HepG2 (cell line): ENCODE results near the gene PSD. TPM values are rescaled to one million over a fixed set of nuclear protein-coding genes. Genes with fewer than 3 reads are reported as not detected.

Source experiments
- REL ChIP-seq: sonication (generic); formaldehyde crosslinking; conservative IDR thresholded peaks from 2 replicates; pipeline ENCODE4 v1.8.0; 2022; ENCODE audit warnings: mild to moderate bottlenecking, missing genetic modification reagents, moderate library complexity
- RXRA ChIP-seq: sonication (generic); formaldehyde crosslinking; IDR thresholded peaks from 2 replicates; pipeline ENCODE4 v1.5.1; 2020; ENCODE audit warnings: missing genetic modification reagents
- SP2 ChIP-seq: sonication (generic); formaldehyde crosslinking; IDR thresholded peaks from 2 replicates; pipeline ENCODE4 v1.5.1; 2020; ENCODE audit warnings: mild to moderate bottlenecking, missing genetic modification reagents
- ZNF34 ChIP-seq: sonication (generic); formaldehyde crosslinking; IDR thresholded peaks from 2 replicates; pipeline ENCODE4 v1.4.0; 2020; ENCODE audit warnings: mild to moderate bottlenecking, missing genetic modification reagents, borderline replicate concordance
- ZNF605 ChIP-seq: sonication (generic); formaldehyde crosslinking; IDR thresholded peaks from 2 replicates; pipeline ENCODE4 v1.8.0; 2022; ENCODE audit warnings: mild to moderate bottlenecking, missing genetic modification reagents
- polyA plus RNA-seq, 8 experiments: library from polyadenylated mRNA; depleted of rRNA in 3 of 8; stranded (reverse) in 7 of 8; unstranded in 1 of 8; fragments of >200 nt; fragmentation: Illumina TruSeq in 4 of 8; extraction: Trizol in 4 of 8; gene quantifications; 2 replicates each; pipeline versions ENCODE4 v1.2.1 to v1.2.3, GENCODE V29; 2011 to 2016; ENCODE audit warnings: low read depth in 4 of 8, missing spikeins in 1 of 8, mixed read lengths in 1 of 8; ENCODE audit not compliant: insufficient read depth in 1 of 8
- total RNA-seq, 5 experiments: library from RNA; depleted of rRNA; stranded (reverse); fragments of >200 nt; fragmentation: Illumina TruSeq; extraction: Trizol; gene quantifications; 2 replicates each; pipeline ENCODE4 v1.2.3, GENCODE V29; 2016; ENCODE audit warnings: low read depth in 1 of 5
- TF ChIP-seq, protein P1 (sequence below): sonication (generic); formaldehyde crosslinking; IDR thresholded peaks from 2 replicates; pipeline ENCODE4 v1.5.1; 2020; ENCODE audit warnings: missing genetic modification reagents, mild to moderate bottlenecking, borderline replicate concordance
- TF ChIP-seq, protein P2 (sequence below): IDR thresholded peaks from 2 replicates; pipeline ENCODE4 v1.6.1; 2016; ENCODE audit warnings: low read depth, missing genetic modification reagents, missing compliant biosample characterization

PSD gene
- total and polyA plus RNA-seq, 2 of the 13 experiments (the other 11 are each of a cell fraction or from before 2014, with no cell fraction given) = 0.35 to 0.58 TPM

DNA sequence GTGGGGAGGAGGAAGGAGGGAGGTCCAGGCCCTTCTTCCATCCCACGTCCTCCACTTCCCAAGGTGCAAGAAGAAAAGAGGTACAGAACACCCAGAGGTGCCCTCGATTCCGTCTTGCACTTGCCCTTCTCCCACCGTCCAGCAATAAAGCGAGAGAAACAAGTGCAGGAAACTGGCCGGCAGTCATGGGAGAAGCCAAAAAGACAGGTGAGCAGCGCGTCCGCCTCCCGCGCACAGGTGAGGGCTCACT lies 31.5 kb upstream of the PSD start (continued):
- TF ChIP-seq ZNF605 (CRISPR knock-in tag) (peak; percentile 27; the same call in 1 of the 2 replicates), SP2 (CRISPR knock-in tag) (peak; percentile 50), ZNF34 (no peak), RXRA (CRISPR knock-in tag) (0 out of 2 replicates have a peak, but pooled peaks have one; percentile 20), REL (CRISPR knock-in tag) (no peak)
- TF ChIP-seq, protein P1, sequence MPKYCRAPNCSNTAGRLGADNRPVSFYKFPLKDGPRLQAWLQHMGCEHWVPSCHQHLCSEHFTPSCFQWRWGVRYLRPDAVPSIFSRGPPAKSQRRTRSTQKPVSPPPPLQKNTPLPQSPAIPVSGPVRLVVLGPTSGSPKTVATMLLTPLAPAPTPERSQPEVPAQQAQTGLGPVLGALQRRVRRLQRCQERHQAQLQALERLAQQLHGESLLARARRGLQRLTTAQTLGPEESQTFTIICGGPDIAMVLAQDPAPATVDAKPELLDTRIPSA (CRISPR knock-in tag) = no peak
- TF ChIP-seq, protein P2, sequence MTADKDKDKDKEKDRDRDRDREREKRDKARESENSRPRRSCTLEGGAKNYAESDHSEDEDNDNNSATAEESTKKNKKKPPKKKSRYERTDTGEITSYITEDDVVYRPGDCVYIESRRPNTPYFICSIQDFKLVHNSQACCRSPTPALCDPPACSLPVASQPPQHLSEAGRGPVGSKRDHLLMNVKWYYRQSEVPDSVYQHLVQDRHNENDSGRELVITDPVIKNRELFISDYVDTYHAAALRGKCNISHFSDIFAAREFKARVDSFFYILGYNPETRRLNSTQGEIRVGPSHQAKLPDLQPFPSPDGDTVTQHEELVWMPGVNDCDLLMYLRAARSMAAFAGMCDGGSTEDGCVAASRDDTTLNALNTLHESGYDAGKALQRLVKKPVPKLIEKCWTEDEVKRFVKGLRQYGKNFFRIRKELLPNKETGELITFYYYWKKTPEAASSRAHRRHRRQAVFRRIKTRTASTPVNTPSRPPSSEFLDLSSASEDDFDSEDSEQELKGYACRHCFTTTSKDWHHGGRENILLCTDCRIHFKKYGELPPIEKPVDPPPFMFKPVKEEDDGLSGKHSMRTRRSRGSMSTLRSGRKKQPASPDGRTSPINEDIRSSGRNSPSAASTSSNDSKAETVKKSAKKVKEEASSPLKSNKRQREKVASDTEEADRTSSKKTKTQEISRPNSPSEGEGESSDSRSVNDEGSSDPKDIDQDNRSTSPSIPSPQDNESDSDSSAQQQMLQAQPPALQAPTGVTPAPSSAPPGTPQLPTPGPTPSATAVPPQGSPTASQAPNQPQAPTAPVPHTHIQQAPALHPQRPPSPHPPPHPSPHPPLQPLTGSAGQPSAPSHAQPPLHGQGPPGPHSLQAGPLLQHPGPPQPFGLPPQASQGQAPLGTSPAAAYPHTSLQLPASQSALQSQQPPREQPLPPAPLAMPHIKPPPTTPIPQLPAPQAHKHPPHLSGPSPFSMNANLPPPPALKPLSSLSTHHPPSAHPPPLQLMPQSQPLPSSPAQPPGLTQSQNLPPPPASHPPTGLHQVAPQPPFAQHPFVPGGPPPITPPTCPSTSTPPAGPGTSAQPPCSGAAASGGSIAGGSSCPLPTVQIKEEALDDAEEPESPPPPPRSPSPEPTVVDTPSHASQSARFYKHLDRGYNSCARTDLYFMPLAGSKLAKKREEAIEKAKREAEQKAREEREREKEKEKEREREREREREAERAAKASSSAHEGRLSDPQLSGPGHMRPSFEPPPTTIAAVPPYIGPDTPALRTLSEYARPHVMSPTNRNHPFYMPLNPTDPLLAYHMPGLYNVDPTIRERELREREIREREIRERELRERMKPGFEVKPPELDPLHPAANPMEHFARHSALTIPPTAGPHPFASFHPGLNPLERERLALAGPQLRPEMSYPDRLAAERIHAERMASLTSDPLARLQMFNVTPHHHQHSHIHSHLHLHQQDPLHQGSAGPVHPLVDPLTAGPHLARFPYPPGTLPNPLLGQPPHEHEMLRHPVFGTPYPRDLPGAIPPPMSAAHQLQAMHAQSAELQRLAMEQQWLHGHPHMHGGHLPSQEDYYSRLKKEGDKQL (CRISPR knock-in tag) = peak; percentile 9; the same call in 1 of the 2 replicates
